Effector memory CD8-positive, alpha-beta T cell (primary cell): Measurements from ENCODE around the gene ZNF302.
"Not testable (repeated sequence)": the region's sequence is repeated elsewhere in the genome, so short reads cannot be mapped to it uniquely, and the experiment has no call there.

Source experiments
- ATAC-seq: fragments of 150-1000 bp; cut with Tn5 transposase; replicated peaks from 2 replicates; pipeline ENCODE4 v1.10.0; 2021; ENCODE audit warnings: mild to moderate bottlenecking, moderate library complexity
- DNase-seq, 3 experiments: peaks; one replicate each; pipeline ENCODE4 v3.0.0; 2021
- H3K27ac Mint-ChIP-seq, 2 donors: one replicate each; pipeline ENCODE4 v1.8.0; 2022; ENCODE audit warnings: mild to moderate bottlenecking in 2 of 2, mixed read lengths in 2 of 2, moderate library complexity in 2 of 2
- H3K27me3 Mint-ChIP-seq, 2 donors: one replicate each; pipeline ENCODE4 v1.8.0; 2022; ENCODE audit warnings: mixed read lengths in 2 of 2
- H3K36me3 Mint-ChIP-seq: one replicate; pipeline ENCODE4 v1.8.0; 2022; ENCODE audit warnings: mild to moderate bottlenecking, moderate library complexity, mixed read lengths; ENCODE audit not compliant: insufficient read depth
- H3K4me1 Mint-ChIP-seq, 2 donors: one replicate each; pipeline ENCODE4 v1.8.0; 2022; ENCODE audit warnings: low read depth in 2 of 2, mixed read lengths in 2 of 2
- H3K4me3 Mint-ChIP-seq, 2 donors: one replicate each; pipeline ENCODE4 v1.8.0; 2022; ENCODE audit warnings: mild to moderate bottlenecking in 2 of 2, mixed read lengths in 2 of 2, moderate library complexity in 2 of 2
- H3K9me3 Mint-ChIP-seq, 2 donors: one replicate each; pipeline ENCODE4 v1.8.0; 2022; ENCODE audit warnings: mixed read lengths in 2 of 2

Gene ZNF302

GRCh38 chr19:34664870-34665269 is 12.6 kb upstream of the ZNF302 start:
- Mint-ChIP-seq H3K36me3 (no peaks in the 10 kb centered on the region), H3K27me3 (no peaks in the 10 kb centered on the region), H3K9me3 (no peaks in the 10 kb centered on the region), H3K4me3 (no peak overlapping the region), H3K27ac (no peak overlapping the region), H3K4me1 (peaks cover 11 to 22% of the 10 kb centered on the region in 2 donors)
- no peak for DNase-seq
- no peak for ATAC-seq

GRCh38 chr19:34665275-34665674 is 12.2 kb upstream of the ZNF302 start:
- not testable (repeated sequence) for DNase-seq, H3K9me3 Mint-ChIP-seq, H3K4me3 Mint-ChIP-seq, H3K36me3 Mint-ChIP-seq, H3K27ac Mint-ChIP-seq, ATAC-seq, H3K27me3 Mint-ChIP-seq
- H3K4me1 Mint-ChIP-seq = peaks cover 11 to 22% of the 10 kb centered on the region in 2 donors

DNA sequence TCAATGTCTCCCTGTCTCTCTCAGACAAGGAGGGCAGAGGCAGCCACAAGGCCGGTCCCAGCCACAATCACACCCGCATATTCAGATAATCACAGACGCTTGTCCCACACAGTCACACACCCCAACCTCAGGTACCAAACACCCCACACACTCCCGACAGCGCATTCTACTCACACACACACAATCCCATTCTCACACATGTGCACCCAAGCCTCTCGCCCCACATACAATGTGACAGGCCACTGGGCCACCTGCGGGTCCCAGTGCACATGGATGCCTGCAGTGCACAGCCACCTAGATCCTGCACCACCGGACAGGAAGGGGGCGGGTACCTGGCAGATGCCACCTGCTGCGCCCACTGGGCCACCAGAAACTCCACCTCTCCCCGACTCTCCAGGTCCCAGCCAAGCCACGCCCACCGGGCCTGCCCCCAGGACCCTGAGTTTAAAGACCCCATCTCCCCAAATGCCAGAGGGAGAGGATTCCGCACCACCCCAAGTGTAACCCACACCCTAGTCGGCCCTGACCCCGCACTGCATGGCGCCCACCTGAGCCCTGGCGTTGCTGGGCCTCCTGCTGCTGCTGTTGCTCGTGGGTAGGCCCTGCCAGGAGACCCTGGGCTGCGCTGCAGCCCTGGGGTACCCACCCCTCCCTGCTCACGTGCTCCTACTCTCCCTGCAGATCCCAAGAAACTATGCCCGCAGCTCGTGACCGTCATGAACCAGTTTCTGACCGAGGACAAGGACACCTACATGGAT is 11.1 kb upstream of the ZNF302 start:
- Mint-ChIP-seq H3K9me3 (no peaks in the 10 kb centered on the region), H3K27ac (peak overlapping the region; percentile 60 to 93), H3K36me3 (no peaks in the 10 kb centered on the region), H3K4me3 (peak overlapping the region; percentile 71 to 72), H3K4me1 (peaks cover 11 to 22% of the 10 kb centered on the region in 2 donors), H3K27me3 (no peaks in the 10 kb centered on the region)
- ATAC-seq (no peak), DNase-seq (no peak)

GRCh38 chr19:34666958-34667265 is 10.6 kb upstream of the ZNF302 start:
- Mint-ChIP-seq H3K4me1 (peaks cover 11 to 22% of the 10 kb centered on the region in 2 donors), H3K27me3 (no peaks in the 10 kb centered on the region), H3K9me3 (no peaks in the 10 kb centered on the region), H3K36me3 (no peaks in the 10 kb centered on the region), H3K27ac (peak overlapping the region; percentile 60 to 93), H3K4me3 (peak overlapping the region; percentile 71 to 72)
- no peak for ATAC-seq
- DNase-seq = no peak

DNA sequence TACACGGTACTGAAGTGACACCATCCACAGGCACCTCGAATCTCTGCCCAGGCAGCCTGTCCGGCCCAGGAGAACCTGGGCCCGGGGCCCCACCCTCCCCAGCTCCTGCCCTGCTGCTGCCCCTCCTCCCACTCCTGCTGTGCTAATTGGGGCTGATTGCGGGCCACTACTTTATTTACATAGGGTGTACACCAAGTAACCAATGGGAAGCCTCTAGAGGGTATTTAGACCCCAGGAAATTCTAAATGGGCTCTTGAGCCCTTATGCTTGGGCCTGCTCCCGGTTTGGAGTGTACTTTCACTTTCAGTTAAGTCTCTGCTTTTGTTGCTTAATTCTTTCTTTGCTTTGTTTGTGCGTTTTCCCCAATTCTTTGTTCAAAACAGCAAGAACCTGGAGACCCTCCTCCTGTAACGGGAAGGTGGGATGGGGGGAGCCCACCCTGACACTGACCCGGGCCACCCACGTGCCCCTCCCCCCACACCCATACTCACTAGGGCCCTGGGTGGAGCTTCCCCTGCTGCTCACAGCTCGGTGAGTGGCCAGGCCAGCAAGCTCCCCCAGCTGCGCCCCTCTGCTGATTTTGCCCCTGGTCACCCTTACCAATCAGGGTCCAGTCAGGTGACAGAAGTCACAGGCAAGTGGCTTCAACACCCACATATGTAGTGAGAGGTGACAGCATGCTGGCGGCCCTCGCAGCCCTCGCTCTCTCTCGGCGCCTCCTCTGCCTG is 10.0 kb upstream of the ZNF302 start:
- Mint-ChIP-seq H3K9me3 (no peaks in the 10 kb centered on the region), H3K27ac (peak overlapping the region; percentile 60 to 93), H3K4me1 (peaks cover 11 to 22% of the 10 kb centered on the region in 2 donors), H3K36me3 (no peaks in the 10 kb centered on the region), H3K27me3 (peaks cover 0 to 4% of the 10 kb centered on the region in 2 donors), H3K4me3 (peak overlapping the region; percentile 71 to 72)
- DNase-seq = no peak
- ATAC-seq = no peak

GRCh38 chr19:34668077-34668689 is 9.3 kb upstream of the ZNF302 start:
- peak overlapping the region; percentile 71 to 72 for H3K4me3 Mint-ChIP-seq
- H3K9me3 Mint-ChIP-seq, H3K36me3 Mint-ChIP-seq, ATAC-seq, DNase-seq: not testable (repeated sequence)
- H3K4me1 Mint-ChIP-seq = peaks cover 6 to 15% of the 10 kb centered on the region in 2 donors
- peaks cover 0 to 11% of the 10 kb centered on the region in 2 donors for H3K27me3 Mint-ChIP-seq
- H3K27ac Mint-ChIP-seq = peak overlapping the region in 1 of 2 donors; percentile 93

DNA sequence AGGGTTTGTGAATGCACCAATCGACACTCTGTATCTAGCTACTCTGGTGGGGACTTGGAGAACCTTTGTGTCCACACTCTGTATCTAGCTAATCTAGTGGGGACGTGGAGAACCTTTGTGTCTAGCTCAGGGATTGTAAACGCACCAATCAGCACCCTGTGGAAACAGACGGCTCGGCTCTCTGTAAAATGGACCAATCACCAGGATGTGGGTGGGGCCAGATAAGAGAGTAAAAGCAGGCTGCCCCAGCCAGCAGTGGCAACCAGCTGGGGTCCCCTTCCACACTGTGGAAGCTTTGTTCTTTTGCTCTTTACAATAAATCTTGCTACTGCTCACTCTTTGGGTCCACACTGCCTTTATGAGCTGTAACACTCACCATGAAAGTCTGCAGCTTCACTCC is 8.8 kb upstream of the ZNF302 start:
- H3K36me3 Mint-ChIP-seq, H3K27ac Mint-ChIP-seq, DNase-seq, H3K9me3 Mint-ChIP-seq, ATAC-seq: not testable (repeated sequence)
- H3K4me1 Mint-ChIP-seq = peaks cover 4 to 13% of the 10 kb centered on the region in 2 donors
- peak overlapping the region in 1 of 2 donors; percentile 37 for H3K4me3 Mint-ChIP-seq
- peaks cover 0 to 13% of the 10 kb centered on the region in 2 donors for H3K27me3 Mint-ChIP-seq

DNA sequence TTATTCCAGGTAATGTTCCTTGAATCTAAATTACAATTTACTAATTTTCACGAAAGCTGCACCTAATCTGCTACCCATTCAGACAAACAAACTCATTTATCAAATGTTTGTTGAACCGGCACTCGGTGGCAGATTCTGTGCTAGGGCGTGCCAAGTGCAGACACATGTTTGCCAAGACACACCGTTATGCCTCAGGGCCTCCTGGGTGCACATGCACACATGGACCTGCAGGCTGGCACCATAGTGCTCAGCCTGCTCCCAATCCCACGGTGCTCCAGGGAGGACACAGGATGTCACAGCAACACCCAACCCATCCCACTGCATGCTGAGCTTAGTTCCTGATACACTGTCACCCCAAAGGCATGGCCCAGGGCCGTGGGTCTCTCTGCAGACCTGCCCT is 8.2 kb upstream of the ZNF302 start:
- H3K4me3 Mint-ChIP-seq = no peak overlapping the region
- ATAC-seq = no peak
- H3K4me1 Mint-ChIP-seq = peaks cover 4 to 13% of the 10 kb centered on the region in 2 donors
- no peak for DNase-seq
- H3K9me3 Mint-ChIP-seq = no peaks in the 10 kb centered on the region
- H3K36me3 Mint-ChIP-seq = no peaks in the 10 kb centered on the region
- H3K27me3 Mint-ChIP-seq = peaks cover 3 to 19% of the 10 kb centered on the region in 2 donors
- H3K27ac Mint-ChIP-seq = no peak overlapping the region

GRCh38 chr19:34671972-34672371 is 5.5 kb upstream of the ZNF302 start:
- ATAC-seq = no peak
- Mint-ChIP-seq H3K9me3 (no peaks in the 10 kb centered on the region), H3K4me3 (no peak overlapping the region), H3K27me3 (peaks cover 8 to 26% of the 10 kb centered on the region in 2 donors), H3K36me3 (peaks cover 8% of the 10 kb centered on the region), H3K4me1 (peaks cover 7 to 17% of the 10 kb centered on the region in 2 donors), H3K27ac (no peak overlapping the region)
- no peak for DNase-seq

- no peak for DNase-seq
- peaks cover 24% of the 10 kb centered on the region for H3K36me3 Mint-ChIP-seq
Measured at GRCh38 chr19:34673590-34673989, 3.9 kb upstream of the ZNF302 start.

GRCh38 chr19:34675250-34675649 is 2.2 kb upstream of the ZNF302 start:
- Mint-ChIP-seq H3K27me3 (peaks cover 8 to 26% of the 10 kb centered on the region in 2 donors), H3K4me1 (peaks cover 14 to 28% of the 10 kb centered on the region in 2 donors), H3K36me3 (peaks cover 31% of the 10 kb centered on the region), H3K4me3 (no peak overlapping the region), H3K27ac (no peak overlapping the region), H3K9me3 (peaks cover 5 to 11% of the 10 kb centered on the region in 2 donors)
- ATAC-seq (no peak), DNase-seq (no peak)

More at GRCh38 chr19:34673590-34673989, 3.9 kb upstream of the ZNF302 start:
- Mint-ChIP-seq H3K9me3 (no peaks in the 10 kb centered on the region), H3K4me1 (peaks cover 6 to 14% of the 10 kb centered on the region in 2 donors), H3K27me3 (peaks cover 8 to 26% of the 10 kb centered on the region in 2 donors), H3K4me3 (no peak overlapping the region), H3K27ac (no peak overlapping the region)
- no peak for ATAC-seq

GRCh38 chr19:34675919-34676318 is 1.6 kb upstream of the ZNF302 start:
- H3K9me3 Mint-ChIP-seq = peaks cover 5 to 11% of the 10 kb centered on the region in 2 donors
- H3K27ac Mint-ChIP-seq = no peak overlapping the region
- no peak for DNase-seq
- ATAC-seq = no peak
- peaks cover 8 to 26% of the 10 kb centered on the region in 2 donors for H3K27me3 Mint-ChIP-seq
- peaks cover 14 to 28% of the 10 kb centered on the region in 2 donors for H3K4me1 Mint-ChIP-seq
- no peak overlapping the region for H3K4me3 Mint-ChIP-seq
- peaks cover 31% of the 10 kb centered on the region for H3K36me3 Mint-ChIP-seq

GRCh38 chr19:34676697-34677385 is 637 bp upstream of the ZNF302 start, which contains the start of gene SCGB2B2:
SCGB2B2 (minus strand) TSS chr19:34677159; CDS start chr19:34594563, 82,596 bp downstream.
- H3K27me3 Mint-ChIP-seq = peaks cover 8 to 26% of the 10 kb centered on the region in 2 donors
- ATAC-seq (peak; percentile 69), DNase-seq (peak; percentile 47 to 70 (median 57))
- peak within 1 kb of the TSS; percentile 94 to 95 for H3K4me3 Mint-ChIP-seq
- peaks cover 5 to 11% of the 10 kb centered on the region in 2 donors for H3K9me3 Mint-ChIP-seq
- peaks cover 35% of the 10 kb centered on the region for H3K36me3 Mint-ChIP-seq
- peak within 1 kb of the TSS; percentile 99 for H3K27ac Mint-ChIP-seq
- peaks cover 14 to 28% of the 10 kb centered on the region in 2 donors for H3K4me1 Mint-ChIP-seq
